A673 (cell line): ENCODE data around the gene DPY19L3.

Experiments used
- CTCF ChIP-seq: fragments of 300-800, 200-600 bp; sonication (generic); conservative IDR thresholded peaks from 2 replicates; pipeline ENCODE4 v1.5.1; 2017; ENCODE audit warnings: low read depth, mild to moderate bottlenecking, antibody characterized with exemption, low read length, moderate library complexity, mixed read lengths
- EZH2 ChIP-seq: fragments of 200-600 bp; sonication (generic); IDR thresholded peaks from 2 replicates; pipeline ENCODE4 v1.6.1; 2017; ENCODE audit warnings: borderline replicate concordance, low read depth, mild to moderate bottlenecking, mixed read lengths, antibody characterized with exemption, low read length; ENCODE audit not compliant: poor library complexity, severe bottlenecking

GRCh38 chr19:32415246-32415645, 9.7 kb downstream of the DPY19L3 start:
- TF ChIP-seq CTCF = no peak
- no peak for TF ChIP-seq EZH2
